ACC112 (cell line): ENCODE results near the gene KCNK5.

Experiments
- H2AFZ ChIP-seq: fragments of 200-600 bp; sonication (generic); one replicate; pipeline ENCODE4 v1.6.0; 2017; ENCODE audit warnings: antibody characterized with exemption, low read length; ENCODE audit not compliant: unreplicated experiment
- H3K27ac ChIP-seq: fragments of 200-600 bp; sonication (generic); 2 replicates; pipeline ENCODE4 v1.5.1; 2014; ENCODE audit warnings: low read depth, mild to moderate bottlenecking, antibody characterized with exemption, low read length, moderate library complexity
- H3K27me3 ChIP-seq: fragments of 200-600 bp; sonication (generic); 2 replicates; pipeline ENCODE4 v1.6.1; 2014; ENCODE audit warnings: mild to moderate bottlenecking, antibody characterized with exemption, low read length, moderate library complexity, mixed read lengths; ENCODE audit not compliant: insufficient read depth
- H3K36me3 ChIP-seq: fragments of 200-600 bp; sonication (generic); 2 replicates; pipeline ENCODE4 v1.6.1; 2016; ENCODE audit warnings: mild to moderate bottlenecking, antibody characterized with exemption, low read length, moderate library complexity, mixed read lengths; ENCODE audit not compliant: insufficient read depth
- H3K4me1 ChIP-seq: fragments of 200-600 bp; sonication (generic); one replicate; pipeline ENCODE4 v1.6.1; 2016; ENCODE audit warnings: low read length, mixed read lengths; ENCODE audit not compliant: insufficient read depth, unreplicated experiment, control insufficient read depth
- H3K4me3 ChIP-seq: fragments of 200-600 bp; sonication (generic); 2 replicates; pipeline ENCODE4 v1.5.1; 2014; ENCODE audit warnings: mild to moderate bottlenecking, low read depth, low read length
- H3K79me2 ChIP-seq: fragments of 200-600 bp; sonication (generic); one replicate; pipeline ENCODE4 v1.6.0; 2016; ENCODE audit warnings: low read length; ENCODE audit not compliant: control insufficient read depth, unreplicated experiment, insufficient read depth

Gene KCNK5

GRCh38 chr6:39243809-39244208, 14.5 kb upstream of the KCNK5 start:
- Histone ChIP-seq H2AFZ (no peak overlapping the region), H3K79me2 (no peaks in the 10 kb centered on the region), H3K4me1 (no peaks in the 10 kb centered on the region)

DNA sequence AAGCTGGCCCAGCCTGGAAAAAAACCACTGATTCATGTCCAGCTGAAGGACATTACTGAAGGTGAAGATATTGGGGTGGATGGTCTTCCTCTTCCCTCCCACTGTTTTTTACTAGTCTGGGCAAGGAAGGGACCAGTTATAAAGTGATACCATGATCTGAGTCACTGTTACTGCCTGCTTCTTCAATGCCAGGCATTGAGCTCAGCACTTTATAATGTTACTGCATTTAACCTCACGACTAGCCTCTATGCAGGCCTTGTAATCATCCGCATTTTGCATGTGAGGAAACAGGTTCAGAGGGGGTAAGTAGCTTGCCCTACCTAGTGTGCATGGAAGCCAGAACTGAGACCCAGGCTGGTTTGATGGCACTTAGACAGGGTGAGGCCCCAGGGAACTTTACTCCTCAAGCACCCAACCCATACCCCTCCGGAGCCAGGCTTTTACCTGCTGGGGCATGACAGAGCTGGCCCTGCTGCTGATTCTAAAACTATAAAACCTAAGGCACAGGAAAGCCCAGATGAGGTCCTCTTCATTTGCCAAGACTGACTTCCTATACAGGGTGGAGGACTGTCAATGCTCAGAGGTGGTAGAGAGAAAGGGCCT, 11.0 kb upstream of the KCNK5 start:
- Histone ChIP-seq H3K27ac (no peak overlapping the region), H3K79me2 (no peaks in the 10 kb centered on the region), H3K4me3 (no peak overlapping the region), H3K36me3 (no peaks in the 10 kb centered on the region), H3K27me3 (no peaks in the 10 kb centered on the region), H2AFZ (no peak overlapping the region), H3K4me1 (no peaks in the 10 kb centered on the region)

More at GRCh38 chr6:39243809-39244208, 14.5 kb upstream of the KCNK5 start:
- Histone ChIP-seq H3K27ac (no peak overlapping the region), H3K4me3 (no peak overlapping the region), H3K27me3 (no peaks in the 10 kb centered on the region), H3K36me3 (no peaks in the 10 kb centered on the region)

DNA sequence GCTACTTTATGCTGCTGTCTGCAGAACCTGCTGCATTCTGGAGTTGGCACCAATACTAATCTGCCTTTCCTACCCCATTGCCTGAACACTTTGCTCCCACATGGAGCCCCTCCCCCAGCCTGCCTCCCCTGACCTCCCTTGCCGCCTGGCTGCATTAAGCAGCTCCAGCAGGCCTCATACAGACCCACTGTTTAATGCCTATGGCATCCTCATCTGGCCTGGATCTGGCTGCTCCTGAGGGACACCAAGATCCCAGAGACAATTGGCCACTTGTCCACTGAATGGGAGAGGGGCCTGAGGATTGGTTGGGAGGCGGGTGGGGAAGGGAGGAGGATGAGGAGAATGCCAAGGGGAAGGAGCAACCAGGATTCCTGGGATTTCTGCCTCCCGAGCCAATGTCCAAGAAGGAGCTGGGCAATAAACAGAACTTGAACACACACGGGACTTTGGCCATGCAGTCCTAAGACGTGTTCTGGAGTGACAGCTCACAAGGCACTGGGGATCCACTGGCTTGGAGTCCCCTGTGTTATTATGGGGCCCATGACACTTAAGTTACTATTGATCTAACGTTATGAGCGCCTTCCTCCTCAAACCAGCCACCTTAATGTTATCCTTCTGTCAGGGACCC, 10.4 kb upstream of the KCNK5 start:
- H3K79me2 ChIP-seq, result no peaks in the 10 kb centered on the region
- H3K4me3 ChIP-seq, result no peak overlapping the region
- no peak overlapping the region for H2AFZ ChIP-seq
- H3K27ac ChIP-seq, result no peak overlapping the region
- H3K27me3 ChIP-seq, result no peaks in the 10 kb centered on the region
- no peaks in the 10 kb centered on the region for H3K4me1 ChIP-seq
- H3K36me3 ChIP-seq, result no peaks in the 10 kb centered on the region

- H3K79me2 ChIP-seq, result no peaks in the 10 kb centered on the region
- H2AFZ ChIP-seq, result no peak overlapping the region
- no peak overlapping the region for H3K27ac ChIP-seq
- H3K4me1 ChIP-seq, result no peaks in the 10 kb centered on the region
- H3K36me3 ChIP-seq, result no peaks in the 10 kb centered on the region
- no peaks in the 10 kb centered on the region for H3K27me3 ChIP-seq
- no peak overlapping the region for H3K4me3 ChIP-seq
Measured at GRCh38 chr6:39236742-39237141, 7.5 kb upstream of the KCNK5 start.

DNA sequence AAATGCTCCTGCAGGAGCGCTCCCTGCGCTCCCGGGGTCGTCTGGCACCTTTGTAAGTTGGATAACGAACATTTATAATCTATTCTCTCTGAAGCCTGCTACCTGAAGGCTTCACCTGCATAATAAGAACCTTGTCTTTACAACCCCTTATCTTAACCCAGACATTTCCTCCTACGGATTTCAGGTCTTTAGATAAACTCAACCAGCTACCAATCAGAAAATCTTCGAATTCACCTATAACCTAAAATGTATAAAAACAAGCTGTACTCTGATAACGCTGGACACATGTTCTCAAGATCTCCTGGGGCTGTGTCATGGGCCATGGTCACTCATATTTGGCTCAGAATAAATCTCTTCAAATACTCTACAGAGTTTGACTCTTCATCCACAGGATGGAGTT, 4.1 kb upstream of the KCNK5 start:
- Histone ChIP-seq H2AFZ (no peak overlapping the region), H3K4me3 (no peak overlapping the region), H3K27me3 (peaks cover 21% of the 10 kb centered on the region), H3K36me3 (no peaks in the 10 kb centered on the region), H3K27ac (no peak overlapping the region), H3K79me2 (no peaks in the 10 kb centered on the region), H3K4me1 (no peaks in the 10 kb centered on the region)

GRCh38 chr6:39231521-39232243, 2.4 kb upstream of the KCNK5 start:
- H3K27me3 ChIP-seq, result peaks cover 37% of the 10 kb centered on the region
- H3K27ac ChIP-seq, result no peak overlapping the region
- no peaks in the 10 kb centered on the region for H3K36me3 ChIP-seq
- no peak overlapping the region for H3K4me3 ChIP-seq
- H3K4me1 ChIP-seq, result no peaks in the 10 kb centered on the region
- no peaks in the 10 kb centered on the region for H3K79me2 ChIP-seq
- no peak overlapping the region for H2AFZ ChIP-seq

DNA sequence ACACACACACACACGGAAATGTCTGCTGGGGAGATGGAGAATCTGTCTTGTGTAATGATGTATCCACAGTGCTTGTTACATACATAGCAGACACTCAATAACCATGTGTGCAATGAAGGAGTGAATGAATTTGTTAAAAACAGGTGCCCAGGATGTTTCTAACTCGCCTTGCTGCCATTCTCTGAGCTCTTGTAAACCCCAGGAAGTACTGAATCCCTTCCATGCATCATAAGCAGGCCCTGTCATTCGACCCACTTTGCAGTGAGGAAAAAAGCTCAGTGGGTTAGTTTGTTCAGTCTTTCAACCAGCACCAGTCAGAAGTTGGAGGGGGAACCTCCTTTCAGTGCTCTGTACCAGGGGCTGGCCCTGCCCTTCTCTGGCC, 1.4 kb upstream of the KCNK5 start:
- Histone ChIP-seq H3K4me3 (no peak overlapping the region), H3K27ac (no peak overlapping the region), H3K27me3 (peaks cover 42% of the 10 kb centered on the region), H3K79me2 (no peaks in the 10 kb centered on the region), H3K36me3 (no peaks in the 10 kb centered on the region), H2AFZ (no peak overlapping the region), H3K4me1 (no peaks in the 10 kb centered on the region)

DNA sequence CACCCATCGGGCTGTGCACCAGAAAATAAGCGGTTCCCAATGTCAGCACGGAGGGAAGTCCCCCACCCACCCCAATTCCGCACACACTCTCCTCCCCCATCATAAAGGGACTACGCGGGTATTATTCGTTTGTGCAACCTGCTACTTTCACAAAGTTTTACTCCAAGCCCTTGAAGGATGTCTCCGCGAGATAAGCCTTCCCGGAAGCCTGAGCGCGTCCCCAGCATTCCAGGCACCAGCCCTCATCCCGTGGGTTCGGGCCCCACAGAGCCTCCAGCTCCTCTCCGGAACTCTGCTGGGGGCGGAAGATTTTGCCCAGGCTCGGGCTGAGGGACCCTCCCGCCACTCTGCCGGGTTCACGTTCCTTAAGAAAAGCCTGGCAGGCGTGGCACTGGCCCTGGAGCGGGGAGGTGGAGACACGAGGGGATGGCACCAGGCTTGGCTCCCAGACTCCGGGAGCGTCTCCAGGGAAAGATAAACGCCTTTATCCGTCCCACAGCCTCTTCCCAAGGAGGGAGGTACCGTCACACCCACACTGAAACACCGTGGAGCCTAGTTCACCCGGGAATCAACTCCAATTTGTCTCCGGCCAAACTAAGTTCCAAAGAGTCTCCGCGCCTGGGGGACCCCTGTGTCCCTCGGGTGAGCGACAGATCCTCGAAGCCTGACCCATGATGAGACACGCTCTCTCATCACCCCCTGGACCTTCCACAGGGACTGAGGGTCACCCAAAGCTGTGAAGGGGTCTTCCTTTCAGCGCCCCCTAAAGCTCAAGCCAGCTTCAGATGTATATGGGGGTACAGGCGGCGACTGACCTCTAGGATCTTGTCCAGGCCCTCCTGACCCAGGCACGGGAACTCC, 934 bp downstream of the KCNK5 start:
- Histone ChIP-seq H3K4me1 (no peaks in the 10 kb centered on the region), H3K36me3 (no peaks in the 10 kb centered on the region), H2AFZ (no peak overlapping the region), H3K4me3 (peak overlapping the region; percentile 77), H3K27ac (no peak overlapping the region), H3K27me3 (peaks cover 42% of the 10 kb centered on the region), H3K79me2 (no peaks in the 10 kb centered on the region)

- Histone ChIP-seq H3K27ac (no peak overlapping the region), H3K27me3 (peaks cover 42% of the 10 kb centered on the region), H3K4me1 (no peaks in the 10 kb centered on the region), H3K36me3 (no peaks in the 10 kb centered on the region), H3K79me2 (no peaks in the 10 kb centered on the region), H2AFZ (no peak overlapping the region), H3K4me3 (no peak overlapping the region)
Measured at GRCh38 chr6:39227476-39227875, 1.8 kb downstream of the KCNK5 start.

- no peak overlapping the region for H3K4me3 ChIP-seq
- H2AFZ ChIP-seq, result no peak overlapping the region
- no peaks in the 10 kb centered on the region for H3K36me3 ChIP-seq
- H3K4me1 ChIP-seq, result no peaks in the 10 kb centered on the region
- H3K27ac ChIP-seq, result no peak overlapping the region
- H3K79me2 ChIP-seq, result no peaks in the 10 kb centered on the region
- peaks cover 42% of the 10 kb centered on the region for H3K27me3 ChIP-seq
Measured at GRCh38 chr6:39226639-39227329, 2.5 kb downstream of the KCNK5 start.
